Suprapubic skin (tissue), 3 donors: ENCODE results near the gene SFTPD.

Experiments used
- EP300 ChIP-seq: sonication (generic); formaldehyde crosslinking; IDR thresholded peaks from one replicate; pipeline ENCODE4 v1.6.1; 2017; ENCODE audit warnings: antibody characterized with exemption
- POLR2A ChIP-seq, 2 donors: fragments of 450-650 bp; IDR thresholded peaks; one replicate each; pipeline ENCODE4 v1.6.1; 2017; ENCODE audit warnings: antibody characterized with exemption in 2 of 2, mild to moderate bottlenecking in 2 of 2, moderate library complexity in 2 of 2
- TF ChIP-seq, protein P1 (sequence below), 2 donors: fragments of 200-600 bp in 1 of 2; fragments of 450-650 bp in 1 of 2; sonication (generic) in 1 of 2; IDR thresholded peaks; one replicate each; pipeline ENCODE4 v1.5.1; 2016 to 2019; ENCODE audit warnings: antibody characterized with exemption in 2 of 2, mild to moderate bottlenecking in 1 of 2, moderate library complexity in 1 of 2

DNA sequence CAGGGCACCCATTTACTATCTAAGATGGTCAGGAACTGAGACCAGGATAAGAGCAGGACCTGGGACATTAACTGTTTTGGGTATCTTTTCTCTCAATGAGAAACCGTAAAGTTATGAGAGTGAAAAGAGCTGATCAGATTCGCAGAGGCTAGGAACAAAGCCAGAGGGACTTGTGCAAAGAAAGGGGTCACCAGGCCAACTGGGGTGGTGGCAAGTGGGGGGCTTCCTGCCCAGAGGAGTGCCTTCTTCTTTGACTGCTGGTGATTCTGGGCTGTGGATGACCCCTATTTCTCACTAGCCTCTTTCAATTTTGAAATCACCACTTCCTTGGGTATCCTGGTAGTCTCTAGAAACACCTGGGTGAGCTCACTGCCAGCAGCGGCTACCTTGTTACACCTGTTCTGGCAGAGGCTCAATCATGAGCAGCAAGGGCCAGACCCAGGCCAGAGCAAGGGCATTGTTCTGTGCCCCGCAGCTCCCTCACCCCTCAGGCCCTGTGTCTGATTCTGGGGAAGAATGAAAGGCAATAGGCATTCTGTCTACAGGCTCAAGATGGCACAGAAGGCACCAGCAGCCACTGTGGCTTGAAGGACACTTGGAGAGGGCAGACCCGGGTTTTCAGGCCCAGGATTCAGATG lies 999 bp downstream of the SFTPD start:
- TF ChIP-seq, protein P1, sequence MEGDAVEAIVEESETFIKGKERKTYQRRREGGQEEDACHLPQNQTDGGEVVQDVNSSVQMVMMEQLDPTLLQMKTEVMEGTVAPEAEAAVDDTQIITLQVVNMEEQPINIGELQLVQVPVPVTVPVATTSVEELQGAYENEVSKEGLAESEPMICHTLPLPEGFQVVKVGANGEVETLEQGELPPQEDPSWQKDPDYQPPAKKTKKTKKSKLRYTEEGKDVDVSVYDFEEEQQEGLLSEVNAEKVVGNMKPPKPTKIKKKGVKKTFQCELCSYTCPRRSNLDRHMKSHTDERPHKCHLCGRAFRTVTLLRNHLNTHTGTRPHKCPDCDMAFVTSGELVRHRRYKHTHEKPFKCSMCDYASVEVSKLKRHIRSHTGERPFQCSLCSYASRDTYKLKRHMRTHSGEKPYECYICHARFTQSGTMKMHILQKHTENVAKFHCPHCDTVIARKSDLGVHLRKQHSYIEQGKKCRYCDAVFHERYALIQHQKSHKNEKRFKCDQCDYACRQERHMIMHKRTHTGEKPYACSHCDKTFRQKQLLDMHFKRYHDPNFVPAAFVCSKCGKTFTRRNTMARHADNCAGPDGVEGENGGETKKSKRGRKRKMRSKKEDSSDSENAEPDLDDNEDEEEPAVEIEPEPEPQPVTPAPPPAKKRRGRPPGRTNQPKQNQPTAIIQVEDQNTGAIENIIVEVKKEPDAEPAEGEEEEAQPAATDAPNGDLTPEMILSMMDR (IDR thresholded peaks at IDR 0.05), result no peak
- TF ChIP-seq POLR2A (IDR thresholded peaks at IDR 0.05) (no peak), EP300 (no peak)
